Endothelial cell of umbilical vein (primary cell): Measurements from ENCODE around the gene IGF2R.
"Not testable (repeated sequence)": the region's sequence is repeated elsewhere in the genome, so short reads cannot be mapped to it uniquely, and the experiment has no call there.

Source experiments
- CTCF ChIP-seq, 2 donors: IDR thresholded peaks; 1 replicate in 1 of 2; 2 replicates in 1 of 2; pipeline ENCODE4 v1.5.1; 2011; ENCODE audit warnings: low read length in 2 of 2, mild to moderate bottlenecking in 2 of 2, moderate library complexity in 2 of 2, control low read depth in 1 of 2, inconsistent platforms in 1 of 2, low read depth in 1 of 2; ENCODE audit not compliant: insufficient read depth in 1 of 2; ENCODE audit errors: extremely low read depth in 1 of 2
- EZH2 ChIP-seq: IDR thresholded peaks from 2 replicates; pipeline ENCODE4 v1.6.1; 2012; ENCODE audit warnings: borderline replicate concordance, low read depth, mild to moderate bottlenecking, moderate library complexity, low read length, inconsistent platforms; ENCODE audit not compliant: severe bottlenecking
- FOS ChIP-seq: IDR thresholded peaks from 2 replicates; pipeline ENCODE4 v1.6.1; 2011; ENCODE audit warnings: mild to moderate bottlenecking, low read length, moderate library complexity, borderline replicate concordance; ENCODE audit not compliant: insufficient read depth
- MAX ChIP-seq: IDR thresholded peaks from 2 replicates; pipeline ENCODE4 v1.6.1; 2011; ENCODE audit not compliant: insufficient read depth, insufficient read length
- MYC ChIP-seq: IDR thresholded peaks from one replicate; pipeline ENCODE4 v1.6.1; 2011; ENCODE audit warnings: mild to moderate bottlenecking, low read depth, low read length
- POLR2A ChIP-seq: IDR thresholded peaks from 2 replicates; pipeline ENCODE4 v1.6.1; 2012; ENCODE audit warnings: low read depth, mild to moderate bottlenecking, control low read depth, low read length
- POLR2AphosphoS5 ChIP-seq: IDR thresholded peaks from 2 replicates; pipeline ENCODE4 v1.6.1; 2012; ENCODE audit warnings: low read depth, mild to moderate bottlenecking, control low read depth, low read length, moderate library complexity; ENCODE audit not compliant: insufficient read depth

GRCh38 chr6:159924150-159924549 is 44.7 kb upstream of the IGF2R start:
- TF ChIP-seq CTCF (IDR thresholded peaks at IDR 0.05; ENCODE audit: extremely low read depth in 1 of 2, insufficient read depth in 1 of 2, low read depth in 1 of 2, low read length in 2 of 2); POLR2A; POLR2AphosphoS5; FOS; EZH2; MAX; MYC: not testable (repeated sequence)
